Activated CD8-positive, alpha-beta T cell treated with anti-CD3 and anti-CD28 coated beads, Interleukin-2, amount 10 ng/mL, durations not matched to agents 7 days and 5 days (primary cell): ENCODE measurements around the gene MYO10. TPM values are rescaled to one million over a fixed set of nuclear protein-coding genes. Genes with fewer than 3 reads are reported as not detected.
"Not testable (repeated sequence)": the region's sequence is repeated elsewhere in the genome, so short reads cannot be mapped to it uniquely, and the experiment has no call there.

Source experiments
- ATAC-seq: fragments of 150-1000 bp; cut with Tn5 transposase; one replicate; pipeline ENCODE4 v1.10.0; 2021; ENCODE audit warnings: moderate library complexity
- CTCF ChIA-PET: fragments of 350-600 bp; sonication (Branson Sonifier 250); formaldehyde crosslinking; loops from one replicate; lab custom pipeline; 2021; ENCODE audit warnings: antibody characterized with exemption; lab: Charles Lee
- POLR2A ChIA-PET: fragments of 350-600 bp; sonication (Branson Sonifier 250); formaldehyde crosslinking; loops from one replicate; lab custom pipeline; 2021; ENCODE audit warnings: antibody characterized with exemption; lab: Charles Lee
- DNase-seq: peaks from one replicate; pipeline ENCODE4 v3.0.0-alpha.2; 2020
- H3K27ac Mint-ChIP-seq: one replicate; pipeline ENCODE4 v1.8.0; 2021; ENCODE audit warnings: mild to moderate bottlenecking, mixed read lengths
- H3K27me3 Mint-ChIP-seq: one replicate; pipeline ENCODE4 v1.8.0; 2021; ENCODE audit warnings: low read depth, mixed read lengths
- H3K36me3 Mint-ChIP-seq: one replicate; pipeline ENCODE4 v1.8.0; 2021; ENCODE audit warnings: low read depth, mixed read lengths
- H3K4me1 Mint-ChIP-seq: one replicate; pipeline ENCODE4 v1.8.0; 2021; ENCODE audit warnings: low read depth, mixed read lengths
- H3K4me3 Mint-ChIP-seq: one replicate; pipeline ENCODE4 v1.8.0; 2021; ENCODE audit warnings: mild to moderate bottlenecking, mixed read lengths
- H3K9me3 Mint-ChIP-seq: one replicate; pipeline ENCODE4 v1.8.0; 2022; ENCODE audit warnings: mixed read lengths; ENCODE audit not compliant: insufficient read depth
- total RNA-seq, 2 experiments: library from RNA; stranded (reverse); gene quantifications; one replicate each; pipeline ENCODE4 v1.2.3, GENCODE V29; 2021

Gene MYO10
- total RNA-seq, 2 experiments from 2014 or later = not detected

- DNase-seq (no peak), ATAC-seq (no peak)
- POLR2A ChIA-PET = no interaction called here
- H3K4me3 Mint-ChIP-seq = no peak overlapping the region
- H3K36me3 Mint-ChIP-seq = no peaks in the 10 kb centered on the region
- CTCF ChIA-PET = no interaction called here
- no peak overlapping the region for H3K27ac Mint-ChIP-seq
- peaks cover 2% of the 10 kb centered on the region for H3K27me3 Mint-ChIP-seq
- H3K4me1 Mint-ChIP-seq = no peaks in the 10 kb centered on the region
- peaks cover under 1% of the 10 kb centered on the region for H3K9me3 Mint-ChIP-seq
These were observed 58.7 kb downstream of the MYO10 start for GRCh38 chr5:16877267-16877935.

- H3K4me1 Mint-ChIP-seq, POLR2A ChIA-PET, CTCF ChIA-PET, DNase-seq, H3K36me3 Mint-ChIP-seq, ATAC-seq, H3K9me3 Mint-ChIP-seq, H3K4me3 Mint-ChIP-seq, H3K27me3 Mint-ChIP-seq, H3K27ac Mint-ChIP-seq: not testable (repeated sequence)
These were observed 61.7 kb downstream of the MYO10 start for GRCh38 chr5:16874424-16874823.

GRCh38 chr5:16871746-16872339 is 64.2 kb downstream of the MYO10 start:
- CTCF ChIA-PET = no interaction called here
- no peak for ATAC-seq
- Mint-ChIP-seq H3K36me3 (no peaks in the 10 kb centered on the region), H3K27ac (no peak overlapping the region), H3K9me3 (peaks cover 6% of the 10 kb centered on the region), H3K4me3 (no peak overlapping the region), H3K4me1 (no peaks in the 10 kb centered on the region), H3K27me3 (no peaks in the 10 kb centered on the region)
- POLR2A ChIA-PET = no interaction called here
- no peak for DNase-seq

- ChIA-PET CTCF (no interaction called here), POLR2A (no interaction called here)
- Mint-ChIP-seq H3K9me3 (peaks cover 6% of the 10 kb centered on the region), H3K4me3 (no peak overlapping the region), H3K27me3 (no peaks in the 10 kb centered on the region), H3K27ac (no peak overlapping the region), H3K36me3 (no peaks in the 10 kb centered on the region), H3K4me1 (no peaks in the 10 kb centered on the region)
- DNase-seq = no peak
- no peak for ATAC-seq
These were observed 65.2 kb downstream of the MYO10 start for GRCh38 chr5:16870878-16871277.

GRCh38 chr5:16869821-16870796 is 66.0 kb downstream of the MYO10 start:
- peaks cover 6% of the 10 kb centered on the region for H3K9me3 Mint-ChIP-seq
- no peaks in the 10 kb centered on the region for H3K36me3 Mint-ChIP-seq
- DNase-seq = no peak
- no peak overlapping the region for H3K4me3 Mint-ChIP-seq
- H3K27ac Mint-ChIP-seq = no peak overlapping the region
- ChIA-PET POLR2A (no interaction called here), CTCF (no interaction called here)
- no peaks in the 10 kb centered on the region for H3K4me1 Mint-ChIP-seq
- no peaks in the 10 kb centered on the region for H3K27me3 Mint-ChIP-seq
- ATAC-seq = no peak

GRCh38 chr5:16867577-16867953 is 68.5 kb downstream of the MYO10 start:
- H3K4me3 Mint-ChIP-seq = no peak overlapping the region
- no peak for ATAC-seq
- POLR2A ChIA-PET = no interaction called here
- no peaks in the 10 kb centered on the region for H3K4me1 Mint-ChIP-seq
- H3K9me3 Mint-ChIP-seq = peaks cover 6% of the 10 kb centered on the region
- CTCF ChIA-PET = no interaction called here
- DNase-seq = no peak
- H3K36me3 Mint-ChIP-seq = no peaks in the 10 kb centered on the region
- no peak overlapping the region for H3K27ac Mint-ChIP-seq
- no peaks in the 10 kb centered on the region for H3K27me3 Mint-ChIP-seq

- H3K9me3 Mint-ChIP-seq = peaks cover under 1% of the 10 kb centered on the region
- ATAC-seq = no peak
These were observed 69.1 kb downstream of the MYO10 start for GRCh38 chr5:16866795-16867576.

GRCh38 chr5:16866273-16866672 is 69.8 kb downstream of the MYO10 start:
- DNase-seq (no peak), ATAC-seq (no peak)
- Mint-ChIP-seq H3K36me3 (no peaks in the 10 kb centered on the region), H3K4me1 (no peaks in the 10 kb centered on the region), H3K27ac (no peak overlapping the region), H3K4me3 (no peak overlapping the region), H3K9me3 (no peaks in the 10 kb centered on the region), H3K27me3 (no peaks in the 10 kb centered on the region)
- ChIA-PET POLR2A (no interaction called here), CTCF (no interaction called here)

More at GRCh38 chr5:16866795-16867576, 69.1 kb downstream of the MYO10 start:
- no peak overlapping the region for H3K27ac Mint-ChIP-seq
- no peaks in the 10 kb centered on the region for H3K36me3 Mint-ChIP-seq
- POLR2A ChIA-PET = no interaction called here
- CTCF ChIA-PET = no interaction called here
- no peak for DNase-seq
- H3K27me3 Mint-ChIP-seq = no peaks in the 10 kb centered on the region
- no peak overlapping the region for H3K4me3 Mint-ChIP-seq
- no peaks in the 10 kb centered on the region for H3K4me1 Mint-ChIP-seq

GRCh38 chr5:16865151-16865550 is 70.9 kb downstream of the MYO10 start:
- no peaks in the 10 kb centered on the region for H3K9me3 Mint-ChIP-seq
- H3K27ac Mint-ChIP-seq = no peak overlapping the region
- H3K4me1 Mint-ChIP-seq = no peaks in the 10 kb centered on the region
- no peaks in the 10 kb centered on the region for H3K36me3 Mint-ChIP-seq
- DNase-seq = no peak
- no peak overlapping the region for H3K4me3 Mint-ChIP-seq
- ChIA-PET CTCF (no interaction called here), POLR2A (no interaction called here)
- no peak for ATAC-seq
- H3K27me3 Mint-ChIP-seq = no peaks in the 10 kb centered on the region

- ChIA-PET CTCF (no interaction called here), POLR2A (no interaction called here)
- Mint-ChIP-seq H3K27me3 (no peaks in the 10 kb centered on the region), H3K36me3 (no peaks in the 10 kb centered on the region), H3K4me3 (no peak overlapping the region), H3K9me3 (no peaks in the 10 kb centered on the region), H3K27ac (no peak overlapping the region), H3K4me1 (no peaks in the 10 kb centered on the region)
- ATAC-seq (no peak), DNase-seq (no peak)
These were observed 71.4 kb downstream of the MYO10 start for GRCh38 chr5:16864631-16865131.

GRCh38 chr5:16863469-16863946 is 72.6 kb downstream of the MYO10 start:
- POLR2A ChIA-PET = no interaction called here
- no peak for DNase-seq
- no peaks in the 10 kb centered on the region for H3K27me3 Mint-ChIP-seq
- H3K4me3 Mint-ChIP-seq = no peak overlapping the region
- H3K27ac Mint-ChIP-seq = no peak overlapping the region
- CTCF ChIA-PET = no interaction called here
- no peaks in the 10 kb centered on the region for H3K36me3 Mint-ChIP-seq
- H3K4me1 Mint-ChIP-seq = no peaks in the 10 kb centered on the region
- H3K9me3 Mint-ChIP-seq = no peaks in the 10 kb centered on the region
- no peak for ATAC-seq
